Dermis blood vessel endothelial cell (primary cell): ENCODE data around the gene STC2. TPM values are rescaled to one million over a fixed set of nuclear protein-coding genes. Genes with fewer than 3 reads are reported as not detected.
A peak's percentile ranks its signal among the peaks of the same experiment; 100 is the strongest.

Experiments used
- DNase-seq: peaks from one replicate; pipeline ENCODE4 v3.0.0; 2010
- total RNA-seq: library from RNA; depleted of rRNA; stranded (reverse); fragments of >200 nt; gene quantifications from 2 replicates; pipeline ENCODE4 v1.2.3, GENCODE V29; 2014

Gene STC2
- total RNA-seq, 1 donor from 2014 or later, result 39.3 TPM

GRCh38 chr5:173312821-173313220, 15.4 kb downstream of the STC2 start:
- no peak for DNase-seq

DNA sequence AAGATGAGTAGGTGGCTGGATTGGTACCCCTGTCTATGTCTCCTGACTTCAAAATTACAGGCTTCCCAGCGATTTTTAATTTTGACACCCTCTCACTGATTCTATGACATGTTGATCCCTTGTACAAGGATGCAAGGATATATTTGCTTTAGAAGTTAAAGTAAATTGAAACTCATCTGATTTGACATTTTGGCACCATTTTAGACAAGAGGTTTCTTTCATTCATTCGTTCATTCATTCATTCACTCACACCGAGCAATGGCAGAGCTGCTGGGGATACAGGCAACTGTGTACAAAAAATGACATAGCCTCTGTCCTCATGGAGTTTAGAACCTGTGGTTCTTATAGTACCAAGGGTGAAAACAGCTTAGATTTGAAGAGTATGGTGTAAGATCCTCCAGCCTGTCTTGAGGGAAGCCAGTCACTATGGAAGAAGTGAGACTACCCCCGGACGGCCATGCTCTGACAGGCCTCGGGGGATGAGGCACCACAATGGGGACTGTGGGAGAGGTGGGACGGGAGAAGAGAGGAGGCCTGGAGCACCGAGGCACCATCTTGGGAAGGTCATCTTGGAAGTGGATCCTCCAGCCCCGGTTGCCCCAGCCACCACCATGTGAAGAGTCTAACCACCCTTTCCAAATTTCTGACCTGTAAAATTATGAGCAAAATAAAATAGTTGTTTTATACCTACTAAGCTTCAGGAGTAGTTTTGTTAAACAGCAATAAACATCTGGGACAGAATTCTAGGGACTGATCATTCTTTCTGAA, 16.2 kb downstream of the STC2 start:
- DNase-seq, result no peak

DNA sequence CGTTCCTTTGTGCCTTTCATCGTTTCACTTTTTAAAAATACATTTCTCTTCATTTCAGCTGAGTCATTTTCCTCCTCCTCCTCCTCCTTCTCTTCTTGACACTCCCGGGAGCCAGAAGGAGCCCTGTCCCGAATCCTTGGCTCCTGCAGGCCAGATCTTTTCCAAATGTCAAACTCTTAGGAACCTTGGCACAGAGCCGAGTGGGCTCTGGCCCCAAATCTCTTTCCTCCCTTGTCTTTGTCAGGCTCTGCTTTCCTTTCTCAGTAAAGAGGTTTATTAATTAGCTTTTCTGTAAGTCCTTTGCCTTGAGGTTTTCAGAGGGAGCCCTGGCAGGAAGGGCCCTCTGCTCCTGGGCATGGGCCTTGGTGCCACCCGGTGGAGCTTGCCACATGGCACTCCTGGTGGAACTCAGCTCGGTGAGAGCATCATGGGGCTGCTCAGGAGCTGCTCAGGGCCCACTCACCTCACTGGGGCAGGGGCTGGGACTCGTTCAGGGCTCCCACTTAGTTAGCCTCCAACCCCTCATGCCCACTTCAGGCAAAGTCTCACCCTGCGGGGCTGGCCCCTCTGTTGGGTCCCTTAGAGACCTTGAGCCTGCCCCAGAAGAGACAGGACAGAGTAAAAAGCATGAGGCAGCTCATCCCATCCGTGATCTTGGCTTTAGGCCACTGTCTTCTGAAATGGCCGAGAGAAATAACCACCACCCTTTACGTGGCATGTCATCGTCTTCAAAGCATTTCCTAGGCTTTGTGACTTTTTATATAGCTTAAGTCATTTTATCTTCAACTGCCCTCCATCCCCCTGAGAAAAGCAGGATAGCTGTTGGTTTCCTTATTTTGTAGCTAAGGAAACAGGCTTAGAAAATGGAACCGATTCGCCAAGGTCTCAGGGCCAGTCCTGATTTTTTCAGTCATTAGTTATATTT, 17.1 kb downstream of the STC2 start:
- no peak for DNase-seq

DNA sequence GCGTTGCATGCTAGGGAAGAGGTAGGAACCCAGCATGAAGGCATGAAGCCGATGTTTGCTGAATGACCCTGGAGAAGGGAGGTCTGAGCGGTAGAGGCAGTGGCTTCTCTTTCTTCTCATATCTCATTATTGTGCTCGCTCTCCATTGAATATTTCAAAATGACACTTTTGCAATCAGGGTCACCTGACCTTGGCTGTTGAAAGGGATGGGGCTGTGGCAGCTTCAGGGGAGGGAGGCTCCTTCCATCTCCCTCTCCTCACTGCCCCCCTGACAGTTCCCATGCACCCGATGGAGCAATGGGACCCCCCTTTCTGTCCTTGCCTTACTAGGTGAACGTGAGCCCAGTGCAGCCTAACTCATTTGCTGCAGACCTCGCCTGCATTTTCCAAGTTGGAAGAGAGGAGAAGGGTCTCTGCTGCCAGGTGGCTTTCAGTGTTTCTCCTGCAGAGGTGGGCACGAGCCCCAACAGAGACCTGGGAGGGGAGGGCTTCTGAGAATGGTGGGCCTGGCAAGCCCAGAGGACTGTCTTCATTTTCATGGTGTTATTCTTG, 17.9 kb downstream of the STC2 start:
- no peak for DNase-seq

GRCh38 chr5:173309731-173310130, 18.5 kb downstream of the STC2 start:
- DNase-seq, result no peak

DNA sequence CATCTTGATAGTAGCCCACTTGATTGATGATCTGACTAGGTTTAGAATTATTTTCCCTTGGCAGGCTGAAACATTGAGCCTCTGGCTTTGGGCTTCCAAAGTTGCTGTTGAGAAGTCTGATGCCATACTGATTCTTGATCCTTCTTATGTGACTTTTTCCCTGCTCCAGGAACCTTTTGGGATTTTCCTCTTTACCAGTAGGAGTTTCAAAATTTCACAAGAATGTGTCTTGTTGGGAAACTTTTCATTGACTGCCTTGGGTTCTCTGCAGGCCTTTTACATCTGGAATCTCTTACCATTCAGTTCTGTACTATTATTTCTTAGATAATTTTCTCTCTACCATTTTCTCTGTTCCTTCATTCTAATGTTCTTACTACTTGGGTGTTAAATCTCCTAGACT, 20.0 kb downstream of the STC2 start:
- DNase-seq, result no peak

DNA sequence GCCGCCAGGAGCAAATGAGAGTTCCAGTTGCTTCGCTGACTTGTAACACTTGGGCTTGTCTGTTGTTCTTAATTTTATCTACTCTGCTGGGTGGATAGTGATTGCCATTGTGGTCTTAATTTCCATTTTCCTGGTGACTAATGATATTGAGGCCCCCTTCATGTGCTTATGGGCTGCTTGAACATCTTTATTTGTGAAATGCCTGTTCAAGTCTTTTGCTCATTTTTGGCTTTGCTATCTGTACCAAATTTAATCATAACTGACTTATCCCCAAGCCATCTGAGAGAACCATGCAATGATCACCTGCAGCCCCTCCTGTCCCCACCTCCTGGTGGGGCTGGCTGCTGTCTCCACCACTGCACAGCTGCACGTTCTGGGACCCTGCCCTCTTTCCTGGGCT, 20.5 kb downstream of the STC2 start:
- no peak for DNase-seq

- no peak for DNase-seq
Observed at GRCh38 chr5:173306695-173307094, 21.5 kb downstream of the STC2 start.

GRCh38 chr5:173304591-173304988, 23.6 kb downstream of the STC2 start:
- DNase-seq, result no peak

GRCh38 chr5:173303878-173304590, 24.2 kb downstream of the STC2 start:
- DNase-seq, result no peak

DNA sequence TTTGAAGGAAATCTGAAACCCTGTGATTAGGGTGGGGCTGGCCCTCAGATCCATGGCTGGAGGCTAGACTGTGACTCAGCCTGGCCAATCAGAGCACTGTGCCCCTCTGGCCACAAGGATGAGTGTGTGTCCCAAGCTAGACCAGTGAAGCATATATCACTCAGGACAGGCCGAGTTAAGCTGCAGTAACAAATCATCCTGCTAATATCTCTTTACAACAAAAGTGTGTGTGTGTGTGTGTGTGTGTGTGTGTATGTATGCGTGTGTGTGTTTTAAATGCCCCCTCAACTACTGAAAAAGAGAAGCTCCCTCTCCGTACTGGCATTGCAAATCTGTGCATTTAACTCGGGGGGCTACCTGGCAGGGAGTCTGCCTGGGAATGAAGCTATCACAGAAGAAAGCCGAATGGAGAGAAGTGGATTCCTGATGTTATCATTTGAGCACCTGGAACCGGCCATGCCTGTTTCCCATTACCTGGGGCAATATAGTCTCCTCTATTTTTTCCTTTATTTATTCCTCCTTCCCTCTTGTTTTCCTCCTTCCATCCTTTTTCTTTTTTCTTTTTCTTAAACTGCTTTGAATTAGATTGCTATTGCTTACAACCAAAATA, 25.6 kb downstream of the STC2 start:
- peak; percentile 27 for DNase-seq

- DNase-seq, result peak; percentile 31
Observed at GRCh38 chr5:173301695-173302545, 26.3 kb downstream of the STC2 start.

DNA sequence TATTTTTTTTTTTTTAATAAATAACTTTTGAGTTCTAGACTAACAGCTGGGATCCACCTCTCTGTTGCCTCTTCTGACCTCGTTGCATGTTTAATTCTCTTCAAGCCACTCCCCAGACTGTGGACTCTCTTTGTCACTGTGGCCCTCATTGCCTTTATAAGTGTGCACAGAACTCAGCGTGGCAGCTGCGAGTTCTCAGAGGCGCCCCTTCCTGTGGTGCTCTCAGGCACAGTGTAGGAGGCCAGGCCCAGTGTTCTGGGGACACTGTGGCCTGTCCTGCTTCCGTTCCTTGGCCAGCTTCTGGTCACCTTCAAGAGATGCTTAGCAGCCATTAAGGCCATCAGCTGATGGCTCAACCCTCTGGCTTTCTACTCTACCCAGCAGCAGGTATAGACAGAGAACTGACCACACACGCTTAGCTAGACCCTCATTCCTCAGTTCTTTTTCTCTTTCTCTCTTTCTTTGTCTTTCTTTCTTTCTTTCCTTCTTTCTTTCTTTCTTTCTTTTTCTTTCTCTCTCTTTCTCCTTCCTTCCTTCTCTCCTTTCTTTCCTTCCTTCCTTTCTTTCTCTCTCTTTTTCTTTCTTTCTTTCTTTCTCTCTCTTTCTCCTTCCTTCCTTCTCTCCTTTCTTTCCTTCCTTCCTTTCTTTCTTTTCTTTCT, 27.7 kb downstream of the STC2 start:
- no peak for DNase-seq

GRCh38 chr5:173299820-173300219, 28.4 kb downstream of the STC2 start:
- no peak for DNase-seq

GRCh38 chr5:173298213-173298926, 29.8 kb downstream of the STC2 start:
- DNase-seq, result no peak

- DNase-seq, result no peak
Observed at GRCh38 chr5:173297813-173298212, 30.4 kb downstream of the STC2 start.

DNA sequence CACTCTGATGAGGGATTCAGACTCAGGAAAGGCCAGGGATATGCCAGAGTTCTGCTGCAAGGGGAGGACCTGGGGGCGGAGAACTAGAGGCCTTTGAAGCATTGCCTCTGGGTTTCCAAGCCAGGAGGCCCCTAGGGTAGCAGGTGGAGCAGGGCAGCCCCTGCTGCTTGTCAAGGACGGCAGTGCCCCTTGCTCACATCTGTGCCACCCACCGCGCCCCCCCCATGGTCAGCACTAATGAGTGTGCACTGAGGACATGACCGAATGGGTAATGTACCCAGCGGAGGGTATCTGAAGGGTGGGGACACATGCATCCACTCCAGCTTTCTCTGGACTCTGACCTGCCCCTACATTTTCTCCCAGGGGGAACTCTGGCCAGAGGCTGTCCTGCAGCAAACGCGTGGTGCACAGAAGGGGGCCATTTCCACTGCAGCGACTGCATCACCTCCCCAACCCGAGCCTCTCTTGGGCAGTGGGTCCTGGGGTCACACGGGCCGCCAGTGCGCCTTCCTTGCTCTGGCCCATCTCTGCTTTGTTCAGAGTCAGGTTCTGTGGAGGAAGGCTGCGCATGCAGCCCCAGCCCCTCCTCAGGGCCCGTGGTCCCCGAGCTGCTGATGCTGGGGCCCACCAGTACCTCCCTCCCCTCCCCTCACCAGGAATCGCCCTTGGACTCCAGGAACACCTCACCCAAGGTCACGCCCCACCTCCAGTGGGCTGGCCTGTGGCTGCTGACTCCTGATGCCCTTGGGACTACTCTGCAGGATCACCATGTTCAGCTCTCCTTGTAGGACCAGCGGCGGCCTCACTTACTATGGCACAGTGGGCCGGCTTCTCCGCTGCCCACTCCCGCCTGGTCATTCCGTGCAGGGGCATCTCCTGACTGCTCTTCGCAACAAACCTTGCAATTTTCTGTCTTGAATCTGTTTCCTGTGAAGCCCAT, 31.2 kb downstream of the STC2 start:
- no peak for DNase-seq

GRCh38 chr5:173295796-173296195, 32.4 kb downstream of the STC2 start:
- no peak for DNase-seq
